Progenitor cell of endocrine pancreas (in vitro differentiated cells): ENCODE measurements around the gene CNST. TPM values are rescaled to one million over a fixed set of nuclear protein-coding genes. Genes with fewer than 3 reads are reported as not detected.
"Not testable (repeated sequence)": the region's sequence is repeated elsewhere in the genome, so short reads cannot be mapped to it uniquely, and the experiment has no call there.

Source experiments
- DNase-seq: peaks from one replicate; pipeline ENCODE4 v3.0.0; 2021; ENCODE audit warnings: low spot score; ENCODE audit not compliant: unreplicated experiment
- H3K27ac Mint-ChIP-seq: 2 replicates; pipeline ENCODE4 v1.8.0; 2021; ENCODE audit warnings: mild to moderate bottlenecking, moderate library complexity, mixed read lengths
- H3K27me3 Mint-ChIP-seq: 2 replicates; pipeline ENCODE4 v1.8.0; 2021; ENCODE audit warnings: mixed read lengths
- H3K36me3 Mint-ChIP-seq: 2 replicates; pipeline ENCODE4 v1.8.0; 2022; ENCODE audit warnings: mixed read lengths; ENCODE audit not compliant: insufficient read depth
- H3K4me1 Mint-ChIP-seq: 2 replicates; pipeline ENCODE4 v1.8.0; 2021; ENCODE audit warnings: low read depth, mixed read lengths
- H3K4me3 Mint-ChIP-seq: 2 replicates; pipeline ENCODE4 v1.8.0; 2021; ENCODE audit warnings: low read depth, mild to moderate bottlenecking, moderate library complexity, mixed read lengths
- H3K9me3 Mint-ChIP-seq: 2 replicates; pipeline ENCODE4 v1.8.0; 2021; ENCODE audit warnings: low read depth, mixed read lengths
- total RNA-seq: library from RNA; stranded (reverse); gene quantifications from 2 replicates; pipeline ENCODE4 v1.2.1, GENCODE V29; 2021
- TF ChIP-seq, protein P1 (sequence below): fragments of 200-600 bp; sonication (generic); IDR thresholded peaks from one replicate; pipeline ENCODE4 v1.5.0; 2021; ENCODE audit warnings: antibody characterized with exemption, mild to moderate bottlenecking; ENCODE audit not compliant: unreplicated experiment

Gene CNST
- total RNA-seq, 1 donor from 2014 or later: 28.3 TPM

DNA sequence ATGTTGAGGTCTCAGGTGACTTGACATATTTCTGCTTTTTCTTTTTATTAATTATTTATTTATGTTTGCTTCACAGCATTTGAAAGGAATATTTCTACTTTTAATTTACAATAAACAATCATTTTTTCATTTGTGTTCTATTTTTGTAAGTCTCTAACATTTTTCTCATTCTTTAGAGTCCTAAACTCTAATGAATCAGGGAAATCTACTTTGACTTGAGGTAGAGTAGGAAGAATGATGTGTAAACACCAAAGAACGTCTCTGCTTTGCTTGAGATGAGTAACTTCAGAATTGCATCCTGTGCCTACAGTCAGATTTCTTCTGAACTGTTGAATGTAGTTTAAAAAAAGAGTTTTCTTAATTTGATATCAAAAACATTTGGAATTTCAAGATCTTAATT, 65.2 kb downstream of the CNST start:
- TF ChIP-seq, protein P1, sequence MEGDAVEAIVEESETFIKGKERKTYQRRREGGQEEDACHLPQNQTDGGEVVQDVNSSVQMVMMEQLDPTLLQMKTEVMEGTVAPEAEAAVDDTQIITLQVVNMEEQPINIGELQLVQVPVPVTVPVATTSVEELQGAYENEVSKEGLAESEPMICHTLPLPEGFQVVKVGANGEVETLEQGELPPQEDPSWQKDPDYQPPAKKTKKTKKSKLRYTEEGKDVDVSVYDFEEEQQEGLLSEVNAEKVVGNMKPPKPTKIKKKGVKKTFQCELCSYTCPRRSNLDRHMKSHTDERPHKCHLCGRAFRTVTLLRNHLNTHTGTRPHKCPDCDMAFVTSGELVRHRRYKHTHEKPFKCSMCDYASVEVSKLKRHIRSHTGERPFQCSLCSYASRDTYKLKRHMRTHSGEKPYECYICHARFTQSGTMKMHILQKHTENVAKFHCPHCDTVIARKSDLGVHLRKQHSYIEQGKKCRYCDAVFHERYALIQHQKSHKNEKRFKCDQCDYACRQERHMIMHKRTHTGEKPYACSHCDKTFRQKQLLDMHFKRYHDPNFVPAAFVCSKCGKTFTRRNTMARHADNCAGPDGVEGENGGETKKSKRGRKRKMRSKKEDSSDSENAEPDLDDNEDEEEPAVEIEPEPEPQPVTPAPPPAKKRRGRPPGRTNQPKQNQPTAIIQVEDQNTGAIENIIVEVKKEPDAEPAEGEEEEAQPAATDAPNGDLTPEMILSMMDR: no peak
- no peaks in the 10 kb centered on the region for H3K27me3 Mint-ChIP-seq
- DNase-seq: no peak
- H3K4me1 Mint-ChIP-seq: peaks cover 12% of the 10 kb centered on the region
- H3K9me3 Mint-ChIP-seq: no peaks in the 10 kb centered on the region
- peaks cover 38% of the 10 kb centered on the region for H3K36me3 Mint-ChIP-seq
- H3K27ac Mint-ChIP-seq: no peak overlapping the region
- no peak overlapping the region for H3K4me3 Mint-ChIP-seq

DNA sequence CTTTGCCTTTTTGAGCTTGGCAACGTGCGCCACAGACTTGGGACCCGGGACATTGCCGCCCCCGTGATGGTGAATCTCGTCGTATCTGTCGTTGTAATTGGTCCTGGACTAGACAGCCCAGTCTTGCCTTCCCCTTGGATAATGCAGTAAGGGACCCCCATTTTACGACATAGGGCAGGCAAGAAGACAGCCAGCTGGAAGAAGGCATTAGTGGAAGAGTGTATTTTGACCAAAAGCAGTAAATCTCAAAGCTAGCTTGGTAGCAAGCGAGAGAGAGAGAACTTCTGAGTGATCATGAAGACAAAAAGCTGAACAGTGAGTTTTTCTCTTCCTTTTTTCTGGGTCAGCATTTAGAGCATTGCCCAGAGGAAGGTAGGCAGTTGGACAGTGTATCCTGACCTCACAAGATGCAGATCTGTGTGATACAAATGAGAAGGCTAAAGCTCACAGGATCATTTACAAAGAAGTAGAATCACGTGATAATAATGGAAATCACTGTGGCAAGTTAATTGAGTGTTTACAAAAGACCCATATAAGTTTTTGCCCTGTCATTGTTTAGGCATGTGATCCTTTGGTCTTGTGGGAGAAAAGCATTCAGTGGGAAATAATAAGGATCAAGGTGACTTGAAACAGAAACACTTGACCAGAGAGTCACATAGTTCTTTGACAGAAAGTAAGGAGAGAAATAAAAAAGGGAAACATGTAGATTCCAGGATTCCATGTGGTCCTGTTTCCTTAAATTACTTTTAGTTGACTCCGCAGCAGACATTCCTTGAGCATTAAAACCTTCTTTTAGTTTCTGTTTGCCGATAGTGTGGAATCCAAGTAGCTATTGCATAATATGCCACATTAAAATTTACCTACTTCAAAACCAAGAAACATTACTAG, 66.3 kb downstream of the CNST start:
- Mint-ChIP-seq H3K4me1 (peaks cover 12% of the 10 kb centered on the region), H3K4me3 (no peak overlapping the region)
- TF ChIP-seq, protein P1: no peak

DNA sequence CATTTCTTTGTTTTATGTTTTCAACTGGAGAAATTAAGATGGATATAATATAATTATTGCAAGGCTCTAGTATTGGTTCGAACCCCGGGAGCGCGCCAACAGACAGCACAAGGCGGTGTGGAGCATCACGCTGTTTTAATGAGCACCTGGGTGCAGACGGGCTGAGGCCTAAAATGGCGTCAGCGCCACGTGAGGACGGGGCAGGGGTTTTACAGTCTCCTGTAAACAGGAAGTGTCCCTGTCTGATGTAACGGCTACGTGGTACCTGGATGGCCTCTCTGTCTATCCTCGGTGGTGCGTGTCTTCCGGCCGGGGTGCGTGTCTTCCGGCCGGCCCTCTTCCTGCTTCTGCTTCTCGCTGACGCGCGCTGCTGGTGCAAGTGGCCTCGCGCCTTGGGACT, 68.4 kb downstream of the CNST start:
- H3K9me3 Mint-ChIP-seq, H3K27me3 Mint-ChIP-seq, H3K4me3 Mint-ChIP-seq, DNase-seq, H3K27ac Mint-ChIP-seq: not testable (repeated sequence)
- H3K36me3 Mint-ChIP-seq: peaks cover 25% of the 10 kb centered on the region
- H3K4me1 Mint-ChIP-seq: peaks cover 10% of the 10 kb centered on the region

More for the DNA sequence above, 66.3 kb downstream of the CNST start:
- H3K27me3 Mint-ChIP-seq: no peaks in the 10 kb centered on the region
- no peaks in the 10 kb centered on the region for H3K9me3 Mint-ChIP-seq
- H3K36me3 Mint-ChIP-seq: peaks cover 29% of the 10 kb centered on the region
- no peak for DNase-seq
- H3K27ac Mint-ChIP-seq: peak overlapping the region; percentile 76

DNA sequence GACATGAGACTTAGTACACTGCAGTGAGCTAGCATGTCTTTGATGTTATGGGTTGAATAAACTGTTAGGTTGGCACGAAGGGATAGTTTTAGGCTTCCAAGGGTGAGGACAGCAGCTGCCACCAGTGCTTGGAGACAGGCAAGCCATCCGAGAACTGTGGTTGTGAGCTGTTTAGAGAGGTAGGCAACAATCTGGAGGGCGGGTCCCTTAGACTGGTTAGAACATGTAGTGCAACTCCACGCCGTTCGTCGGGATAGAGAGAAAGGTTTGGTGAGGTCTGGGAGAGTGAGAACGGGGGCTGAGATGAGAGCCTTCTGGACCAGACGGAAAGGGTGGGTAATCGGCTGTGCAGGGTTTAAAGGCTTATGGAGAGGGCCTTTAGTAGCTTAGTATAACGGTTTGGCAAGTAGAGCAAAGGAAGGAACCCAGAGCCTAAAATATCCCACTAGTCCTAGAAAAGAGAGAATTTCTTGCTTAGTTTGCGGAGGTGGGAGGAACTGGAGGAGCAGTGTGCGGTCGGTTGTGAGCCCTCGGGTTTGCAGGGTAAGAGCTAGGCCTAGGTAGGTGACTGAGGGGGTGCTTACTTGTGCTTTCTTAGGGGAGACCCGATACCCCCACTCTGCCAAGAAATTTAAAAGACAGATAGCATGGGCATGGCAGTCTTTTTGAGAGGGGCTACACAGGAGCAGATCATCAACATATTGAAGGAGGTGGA, 72.8 kb downstream of the CNST start:
- no peak overlapping the region for H3K27ac Mint-ChIP-seq
- DNase-seq: no peak
- H3K4me3 Mint-ChIP-seq: no peak overlapping the region
- H3K4me1 Mint-ChIP-seq: no peaks in the 10 kb centered on the region
- TF ChIP-seq, protein P1: no peak
- peaks cover 4% of the 10 kb centered on the region for H3K9me3 Mint-ChIP-seq
- H3K36me3 Mint-ChIP-seq: peaks cover 28% of the 10 kb centered on the region
- no peaks in the 10 kb centered on the region for H3K27me3 Mint-ChIP-seq

DNA sequence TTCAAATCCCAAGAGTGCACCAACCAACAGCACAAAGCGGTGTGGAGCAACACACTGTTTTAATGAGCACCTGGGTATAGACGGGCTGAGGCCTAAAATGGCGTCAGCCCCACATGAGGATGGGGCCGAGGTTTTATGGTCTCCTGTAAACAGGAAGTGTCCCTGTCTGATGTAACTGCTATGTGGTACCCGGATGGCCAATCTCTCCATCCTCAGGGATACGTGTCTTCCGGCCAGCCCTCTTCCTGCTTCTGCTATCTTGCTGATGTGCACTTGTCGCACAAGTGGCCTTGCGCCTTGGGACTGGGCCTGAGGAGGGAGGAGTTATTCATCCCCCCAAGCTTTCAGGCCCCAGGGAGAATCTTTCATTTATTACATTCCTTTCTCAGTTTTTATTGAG, 73.5 kb downstream of the CNST start:
- Mint-ChIP-seq H3K9me3 (peaks cover 4% of the 10 kb centered on the region), H3K36me3 (peaks cover 27% of the 10 kb centered on the region), H3K27ac (peak overlapping the region; percentile 54), H3K4me1 (no peaks in the 10 kb centered on the region), H3K27me3 (no peaks in the 10 kb centered on the region), H3K4me3 (no peak overlapping the region)
- TF ChIP-seq, protein P1: no peak
- DNase-seq: no peak
